ENCODE results near the gene CDK14.

DNA sequence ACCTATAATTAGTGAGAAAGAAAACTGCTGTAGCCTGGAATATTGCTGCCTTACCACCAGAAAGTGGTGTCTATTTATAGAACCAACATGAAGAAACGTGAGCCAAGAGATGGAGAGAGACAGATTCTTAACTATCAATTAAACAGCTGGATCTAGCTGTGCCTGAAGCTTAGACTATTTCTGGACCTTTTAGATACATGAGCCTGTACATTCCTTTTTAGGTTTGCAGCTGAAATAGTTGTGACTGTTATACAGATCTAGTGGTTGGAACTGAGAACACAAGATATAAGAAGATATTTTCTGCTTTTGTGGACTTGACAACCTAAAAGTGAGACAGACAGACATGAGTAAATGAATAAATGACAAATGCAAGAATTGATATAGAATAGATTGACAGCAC, 73.4 kb downstream of the CDK14 start:
- no peak for TF ChIP-seq EP300 (IDR thresholded peaks at IDR 0.05; ENCODE audit: borderline replicate concordance in 1 of 2, control insufficient read depth in 1 of 2, low read depth in 2 of 2, low read length in 2 of 2)
- TF ChIP-seq, protein P1, sequence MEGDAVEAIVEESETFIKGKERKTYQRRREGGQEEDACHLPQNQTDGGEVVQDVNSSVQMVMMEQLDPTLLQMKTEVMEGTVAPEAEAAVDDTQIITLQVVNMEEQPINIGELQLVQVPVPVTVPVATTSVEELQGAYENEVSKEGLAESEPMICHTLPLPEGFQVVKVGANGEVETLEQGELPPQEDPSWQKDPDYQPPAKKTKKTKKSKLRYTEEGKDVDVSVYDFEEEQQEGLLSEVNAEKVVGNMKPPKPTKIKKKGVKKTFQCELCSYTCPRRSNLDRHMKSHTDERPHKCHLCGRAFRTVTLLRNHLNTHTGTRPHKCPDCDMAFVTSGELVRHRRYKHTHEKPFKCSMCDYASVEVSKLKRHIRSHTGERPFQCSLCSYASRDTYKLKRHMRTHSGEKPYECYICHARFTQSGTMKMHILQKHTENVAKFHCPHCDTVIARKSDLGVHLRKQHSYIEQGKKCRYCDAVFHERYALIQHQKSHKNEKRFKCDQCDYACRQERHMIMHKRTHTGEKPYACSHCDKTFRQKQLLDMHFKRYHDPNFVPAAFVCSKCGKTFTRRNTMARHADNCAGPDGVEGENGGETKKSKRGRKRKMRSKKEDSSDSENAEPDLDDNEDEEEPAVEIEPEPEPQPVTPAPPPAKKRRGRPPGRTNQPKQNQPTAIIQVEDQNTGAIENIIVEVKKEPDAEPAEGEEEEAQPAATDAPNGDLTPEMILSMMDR (IDR thresholded peaks at IDR 0.05 in 2 of 3, conservative IDR thresholded peaks at IDR 0.05 in 1 of 3; ENCODE audit: control insufficient read depth in 2 of 3, extremely low read depth in 1 of 3, insufficient read depth in 1 of 3, low read depth in 3 of 3, low read length in 3 of 3), result no peak
- TF ChIP-seq GABPA (IDR thresholded peaks at IDR 0.05; ENCODE audit: low read depth), result no peak
- no peak for TF ChIP-seq TAF1 (IDR thresholded peaks at IDR 0.05; ENCODE audit: borderline replicate concordance, low read depth, low read length)
- TF ChIP-seq KLF5 (IDR thresholded peaks at IDR 0.05; ENCODE audit: partially characterized antibody), result no peak
- no peak for TF ChIP-seq TARDBP (IDR thresholded peaks at IDR 0.05; ENCODE audit: borderline replicate concordance)
- no peak for TF ChIP-seq ZNF217 (IDR thresholded peaks at IDR 0.05)
- TF ChIP-seq FOS (IDR thresholded peaks at IDR 0.05; ENCODE audit: borderline replicate concordance, extremely low read depth, insufficient read length), result no peak
- TF ChIP-seq POLR2A (IDR thresholded peaks at IDR 0.05; ENCODE audit: low read depth, low read length), result no peak
- TF ChIP-seq HDAC6 (IDR thresholded peaks at IDR 0.05; ENCODE audit: unreplicated experiment), result no peak
- TF ChIP-seq, protein P2, sequence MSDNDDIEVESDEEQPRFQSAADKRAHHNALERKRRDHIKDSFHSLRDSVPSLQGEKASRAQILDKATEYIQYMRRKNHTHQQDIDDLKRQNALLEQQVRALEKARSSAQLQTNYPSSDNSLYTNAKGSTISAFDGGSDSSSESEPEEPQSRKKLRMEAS (IDR thresholded peaks at IDR 0.05; ENCODE audit: low read depth, low read length), result no peak
- TF ChIP-seq, protein P3, sequence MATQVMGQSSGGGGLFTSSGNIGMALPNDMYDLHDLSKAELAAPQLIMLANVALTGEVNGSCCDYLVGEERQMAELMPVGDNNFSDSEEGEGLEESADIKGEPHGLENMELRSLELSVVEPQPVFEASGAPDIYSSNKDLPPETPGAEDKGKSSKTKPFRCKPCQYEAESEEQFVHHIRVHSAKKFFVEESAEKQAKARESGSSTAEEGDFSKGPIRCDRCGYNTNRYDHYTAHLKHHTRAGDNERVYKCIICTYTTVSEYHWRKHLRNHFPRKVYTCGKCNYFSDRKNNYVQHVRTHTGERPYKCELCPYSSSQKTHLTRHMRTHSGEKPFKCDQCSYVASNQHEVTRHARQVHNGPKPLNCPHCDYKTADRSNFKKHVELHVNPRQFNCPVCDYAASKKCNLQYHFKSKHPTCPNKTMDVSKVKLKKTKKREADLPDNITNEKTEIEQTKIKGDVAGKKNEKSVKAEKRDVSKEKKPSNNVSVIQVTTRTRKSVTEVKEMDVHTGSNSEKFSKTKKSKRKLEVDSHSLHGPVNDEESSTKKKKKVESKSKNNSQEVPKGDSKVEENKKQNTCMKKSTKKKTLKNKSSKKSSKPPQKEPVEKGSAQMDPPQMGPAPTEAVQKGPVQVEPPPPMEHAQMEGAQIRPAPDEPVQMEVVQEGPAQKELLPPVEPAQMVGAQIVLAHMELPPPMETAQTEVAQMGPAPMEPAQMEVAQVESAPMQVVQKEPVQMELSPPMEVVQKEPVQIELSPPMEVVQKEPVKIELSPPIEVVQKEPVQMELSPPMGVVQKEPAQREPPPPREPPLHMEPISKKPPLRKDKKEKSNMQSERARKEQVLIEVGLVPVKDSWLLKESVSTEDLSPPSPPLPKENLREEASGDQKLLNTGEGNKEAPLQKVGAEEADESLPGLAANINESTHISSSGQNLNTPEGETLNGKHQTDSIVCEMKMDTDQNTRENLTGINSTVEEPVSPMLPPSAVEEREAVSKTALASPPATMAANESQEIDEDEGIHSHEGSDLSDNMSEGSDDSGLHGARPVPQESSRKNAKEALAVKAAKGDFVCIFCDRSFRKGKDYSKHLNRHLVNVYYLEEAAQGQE (IDR thresholded peaks at IDR 0.05; ENCODE audit: low read depth, low read length), result no peak

All from GM12878 (cell line).